Gastroesophageal sphincter (tissue), 3 donors: ENCODE measurements around the gene C19orf38.

ENCODE experiments used
- CTCF ChIP-seq, 4 experiments: fragments of 200-600 bp in 2 of 4; fragments of 450-650 bp in 2 of 4; sonication (generic) in 1 of 4; IDR thresholded peaks; one replicate each; pipeline ENCODE4 v1.5.1; 2017 to 2019; ENCODE audit warnings: antibody characterized with exemption in 4 of 4, mild to moderate bottlenecking in 2 of 4, moderate library complexity in 2 of 4
- EP300 ChIP-seq: sonication (generic); formaldehyde crosslinking; IDR thresholded peaks from one replicate; pipeline ENCODE4 v1.6.1; 2017; ENCODE audit warnings: antibody characterized with exemption, mild to moderate bottlenecking
- POLR2AphosphoS5 ChIP-seq: sonication (generic); formaldehyde crosslinking; IDR thresholded peaks from one replicate; pipeline ENCODE4 v1.6.1; 2017; ENCODE audit warnings: antibody characterized with exemption

DNA sequence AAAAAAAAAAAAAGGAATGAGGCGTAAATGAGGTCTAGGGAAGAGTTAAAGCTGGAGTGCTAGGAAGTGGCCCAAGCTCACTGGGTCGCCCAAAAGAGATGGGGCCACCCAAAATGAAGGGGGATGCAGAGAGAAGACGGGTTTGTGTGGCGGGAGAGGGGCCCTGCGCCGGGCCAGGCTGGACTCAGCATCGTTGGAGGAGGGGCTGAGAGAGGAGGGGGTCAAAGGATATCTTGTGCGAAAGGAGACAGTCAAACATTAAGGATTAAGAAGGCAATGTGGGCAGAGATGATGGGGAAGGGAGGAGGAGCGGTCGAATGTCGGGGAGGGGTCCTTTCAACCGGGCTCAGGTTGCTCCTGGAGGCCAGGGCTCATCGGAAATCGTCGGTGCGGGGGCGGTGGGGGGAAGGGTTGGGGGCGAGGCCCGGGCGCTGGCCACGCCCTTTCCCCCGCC is 22.3 kb downstream of the C19orf38 start:
- TF ChIP-seq POLR2AphosphoS5 (no peak), EP300 (no peak), CTCF (IDR thresholded peaks at IDR 0.05) (no peak)
